Measurements from ENCODE around the gene RHEX.

Gene RHEX

GRCh38 chr1:206032380-206033140, 20.4 kb upstream of the RHEX start:
- Histone ChIP-seq H3K4me1 (ENCODE audit: control insufficient read depth, insufficient read depth, low read length) (peaks cover 4% of the 10 kb centered on the region), H3K4me3 (ENCODE audit: low read depth, low read length) (no peak overlapping the region), H3K27ac (ENCODE audit: low read depth, low read length) (no peak overlapping the region), H3K9me3 (ENCODE audit: control insufficient read depth, insufficient read depth, low read length) (no peaks in the 10 kb centered on the region), H3K9ac (ENCODE audit: low read depth, low read length) (no peak overlapping the region), H3K27me3 (ENCODE audit: control insufficient read depth, insufficient read depth, low read length) (no peaks in the 10 kb centered on the region), H3K36me3 (ENCODE audit: control insufficient read depth, insufficient read depth, low read length) (no peaks in the 10 kb centered on the region)

- no peak overlapping the region for H3K9ac ChIP-seq (ENCODE audit: low read depth, low read length)
- H3K27me3 ChIP-seq (ENCODE audit: control insufficient read depth, insufficient read depth, low read length): no peaks in the 10 kb centered on the region
- no peak overlapping the region for H3K4me3 ChIP-seq (ENCODE audit: low read depth, low read length)
- H3K36me3 ChIP-seq (ENCODE audit: control insufficient read depth, insufficient read depth, low read length): no peaks in the 10 kb centered on the region
- no peak overlapping the region for H3K27ac ChIP-seq (ENCODE audit: low read depth, low read length)
- H3K9me3 ChIP-seq (ENCODE audit: control insufficient read depth, insufficient read depth, low read length): no peaks in the 10 kb centered on the region
- H3K4me1 ChIP-seq (ENCODE audit: control insufficient read depth, insufficient read depth, low read length): peaks cover 13% of the 10 kb centered on the region
These were observed 17.9 kb upstream of the RHEX start for GRCh38 chr1:206035027-206035426.

GRCh38 chr1:206036663-206037455, 16.1 kb upstream of the RHEX start:
- Histone ChIP-seq H3K4me3 (ENCODE audit: low read depth, low read length) (no peak overlapping the region), H3K27ac (ENCODE audit: low read depth, low read length) (no peak overlapping the region), H3K36me3 (ENCODE audit: control insufficient read depth, insufficient read depth, low read length) (no peaks in the 10 kb centered on the region), H3K27me3 (ENCODE audit: control insufficient read depth, insufficient read depth, low read length) (no peaks in the 10 kb centered on the region; the same call in 1 of the 2 replicates), H3K4me1 (ENCODE audit: control insufficient read depth, insufficient read depth, low read length) (peaks cover 17% of the 10 kb centered on the region), H3K9me3 (ENCODE audit: control insufficient read depth, insufficient read depth, low read length) (no peaks in the 10 kb centered on the region), H3K9ac (ENCODE audit: low read depth, low read length) (no peak overlapping the region)

GRCh38 chr1:206037581-206037980, 15.4 kb upstream of the RHEX start:
- Histone ChIP-seq H3K27me3 (ENCODE audit: control insufficient read depth, insufficient read depth, low read length) (no peaks in the 10 kb centered on the region; the same call in 1 of the 2 replicates), H3K4me3 (ENCODE audit: low read depth, low read length) (no peak overlapping the region), H3K27ac (ENCODE audit: low read depth, low read length) (no peak overlapping the region), H3K36me3 (ENCODE audit: control insufficient read depth, insufficient read depth, low read length) (no peaks in the 10 kb centered on the region), H3K9me3 (ENCODE audit: control insufficient read depth, insufficient read depth, low read length) (no peaks in the 10 kb centered on the region), H3K9ac (ENCODE audit: low read depth, low read length) (no peak overlapping the region), H3K4me1 (ENCODE audit: control insufficient read depth, insufficient read depth, low read length) (peaks cover 17% of the 10 kb centered on the region)

GRCh38 chr1:206039046-206039973, 13.7 kb upstream of the RHEX start:
- H3K4me1 ChIP-seq (ENCODE audit: control insufficient read depth, insufficient read depth, low read length): peaks cover 17% of the 10 kb centered on the region
- H3K36me3 ChIP-seq (ENCODE audit: control insufficient read depth, insufficient read depth, low read length): no peaks in the 10 kb centered on the region
- no peak overlapping the region for H3K4me3 ChIP-seq (ENCODE audit: low read depth, low read length)
- H3K9me3 ChIP-seq (ENCODE audit: control insufficient read depth, insufficient read depth, low read length): no peaks in the 10 kb centered on the region
- no peak overlapping the region for H3K9ac ChIP-seq (ENCODE audit: low read depth, low read length)
- no peak overlapping the region for H3K27ac ChIP-seq (ENCODE audit: low read depth, low read length)
- no peaks in the 10 kb centered on the region; the same call in 1 of the 2 replicates for H3K27me3 ChIP-seq (ENCODE audit: control insufficient read depth, insufficient read depth, low read length)

- peaks cover 17% of the 10 kb centered on the region for H3K4me1 ChIP-seq (ENCODE audit: control insufficient read depth, insufficient read depth, low read length)
- H3K9ac ChIP-seq (ENCODE audit: low read depth, low read length): no peak overlapping the region
- no peaks in the 10 kb centered on the region for H3K9me3 ChIP-seq (ENCODE audit: control insufficient read depth, insufficient read depth, low read length)
- no peak overlapping the region for H3K4me3 ChIP-seq (ENCODE audit: low read depth, low read length)
- no peaks in the 10 kb centered on the region for H3K36me3 ChIP-seq (ENCODE audit: control insufficient read depth, insufficient read depth, low read length)
- no peaks in the 10 kb centered on the region; the same call in 1 of the 2 replicates for H3K27me3 ChIP-seq (ENCODE audit: control insufficient read depth, insufficient read depth, low read length)
- no peak overlapping the region for H3K27ac ChIP-seq (ENCODE audit: low read depth, low read length)
These were observed 12.6 kb upstream of the RHEX start for GRCh38 chr1:206040328-206040727.

GRCh38 chr1:206041640-206042039, 11.3 kb upstream of the RHEX start:
- Histone ChIP-seq H3K36me3 (ENCODE audit: control insufficient read depth, insufficient read depth, low read length) (no peaks in the 10 kb centered on the region), H3K9me3 (ENCODE audit: control insufficient read depth, insufficient read depth, low read length) (no peaks in the 10 kb centered on the region), H3K9ac (ENCODE audit: low read depth, low read length) (no peak overlapping the region), H3K27ac (ENCODE audit: low read depth, low read length) (no peak overlapping the region), H3K4me3 (ENCODE audit: low read depth, low read length) (no peak overlapping the region), H3K27me3 (ENCODE audit: control insufficient read depth, insufficient read depth, low read length) (no peaks in the 10 kb centered on the region; the same call in 1 of the 2 replicates), H3K4me1 (ENCODE audit: control insufficient read depth, insufficient read depth, low read length) (peaks cover 20% of the 10 kb centered on the region)

GRCh38 chr1:206047271-206047670, 5.7 kb upstream of the RHEX start:
- H3K9me3 ChIP-seq (ENCODE audit: control insufficient read depth, insufficient read depth, low read length): no peaks in the 10 kb centered on the region
- H3K36me3 ChIP-seq (ENCODE audit: control insufficient read depth, insufficient read depth, low read length): no peaks in the 10 kb centered on the region
- H3K27me3 ChIP-seq (ENCODE audit: control insufficient read depth, insufficient read depth, low read length): no peaks in the 10 kb centered on the region
- no peak overlapping the region for H3K27ac ChIP-seq (ENCODE audit: low read depth, low read length)
- no peak overlapping the region for H3K4me3 ChIP-seq (ENCODE audit: low read depth, low read length)
- H3K4me1 ChIP-seq (ENCODE audit: control insufficient read depth, insufficient read depth, low read length): peaks cover 9% of the 10 kb centered on the region
- no peak overlapping the region for H3K9ac ChIP-seq (ENCODE audit: low read depth, low read length)

GRCh38 chr1:206048582-206048981, 4.4 kb upstream of the RHEX start:
- Histone ChIP-seq H3K9me3 (ENCODE audit: control insufficient read depth, insufficient read depth, low read length) (no peaks in the 10 kb centered on the region), H3K9ac (ENCODE audit: low read depth, low read length) (no peak overlapping the region), H3K4me3 (ENCODE audit: low read depth, low read length) (no peak overlapping the region), H3K4me1 (ENCODE audit: control insufficient read depth, insufficient read depth, low read length) (peaks cover 9% of the 10 kb centered on the region), H3K27ac (ENCODE audit: low read depth, low read length) (no peak overlapping the region), H3K27me3 (ENCODE audit: control insufficient read depth, insufficient read depth, low read length) (no peaks in the 10 kb centered on the region), H3K36me3 (ENCODE audit: control insufficient read depth, insufficient read depth, low read length) (no peaks in the 10 kb centered on the region)

GRCh38 chr1:206049293-206049692, 3.7 kb upstream of the RHEX start:
- no peak overlapping the region for H3K27ac ChIP-seq (ENCODE audit: low read depth, low read length)
- H3K4me1 ChIP-seq (ENCODE audit: control insufficient read depth, insufficient read depth, low read length): peaks cover 9% of the 10 kb centered on the region
- no peaks in the 10 kb centered on the region for H3K27me3 ChIP-seq (ENCODE audit: control insufficient read depth, insufficient read depth, low read length)
- H3K9me3 ChIP-seq (ENCODE audit: control insufficient read depth, insufficient read depth, low read length): no peaks in the 10 kb centered on the region
- no peaks in the 10 kb centered on the region for H3K36me3 ChIP-seq (ENCODE audit: control insufficient read depth, insufficient read depth, low read length)
- H3K9ac ChIP-seq (ENCODE audit: low read depth, low read length): no peak overlapping the region
- no peak overlapping the region for H3K4me3 ChIP-seq (ENCODE audit: low read depth, low read length)

Data from HUES48 (cell line).